Measurements from ENCODE around the gene ZNF423.

- TF ChIP-seq POLR2AphosphoS5 (IDR thresholded peaks at IDR 0.05; ENCODE audit: low read depth, low read length) (no peak), POLR2A (IDR thresholded peaks at IDR 0.05; ENCODE audit: low read depth, low read length) (no peak), TAF1 (IDR thresholded peaks at IDR 0.05; ENCODE audit: low read depth, low read length) (no peak), PAX5 (IDR thresholded peaks at IDR 0.05; ENCODE audit: insufficient read depth, low read length, severe bottlenecking) (no peak)
Observed at GRCh38 chr16:49867234-49867633, 11.3 kb upstream of the ZNF423 start.

Measured in GM12891 (cell line).